Stimulated activated CD8-positive, alpha-beta memory T cell treated with anti-CD3 and anti-CD28 coated beads, Interleukin-2, amount 100 ng/mL, for 48 hours (primary cell): Measurements from ENCODE around the gene AKR7A2.

Experiments
- DNase-seq, 2 donors: peaks; one replicate each; pipeline ENCODE4 v3.0.0-alpha.2; 2020; ENCODE audit warnings: low read depth in 2 of 2

Gene AKR7A2

DNA sequence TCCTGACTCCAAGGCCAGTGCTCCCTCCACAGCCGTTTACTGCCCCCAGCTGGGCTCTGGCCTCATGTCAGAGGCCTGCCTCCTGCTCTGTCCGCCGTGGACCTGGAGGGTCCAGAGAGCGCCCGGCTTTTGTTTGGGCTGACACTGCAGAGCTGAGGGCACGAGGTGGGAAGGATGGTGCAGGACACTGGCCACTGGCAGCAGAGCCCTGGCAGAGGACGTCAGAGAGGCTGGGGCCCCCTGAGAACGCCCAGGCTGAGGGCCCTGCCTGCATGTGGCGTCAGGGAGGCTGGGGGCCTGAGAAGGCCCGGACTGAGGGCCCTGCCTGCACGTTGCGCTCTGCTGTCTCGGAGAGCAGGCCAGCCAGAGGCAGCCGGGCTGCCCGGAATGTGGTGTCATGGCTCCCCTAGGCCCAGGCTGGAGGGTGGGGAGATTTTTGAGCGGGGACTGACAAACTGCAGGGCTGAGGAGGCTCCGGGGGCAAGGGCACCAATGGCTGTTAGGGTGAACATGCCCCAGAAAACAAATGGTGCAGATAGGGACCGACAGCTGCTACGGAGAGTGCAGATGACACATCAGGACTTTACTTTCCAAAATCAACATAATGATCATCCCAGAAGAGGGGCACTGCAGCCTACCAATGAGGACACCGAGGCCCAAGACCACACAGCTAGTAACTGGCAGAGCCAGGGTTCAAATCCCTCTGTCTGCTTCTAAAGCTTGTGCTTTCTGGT is 31.8 kb upstream of the AKR7A2 start:
- no peak for DNase-seq

DNA sequence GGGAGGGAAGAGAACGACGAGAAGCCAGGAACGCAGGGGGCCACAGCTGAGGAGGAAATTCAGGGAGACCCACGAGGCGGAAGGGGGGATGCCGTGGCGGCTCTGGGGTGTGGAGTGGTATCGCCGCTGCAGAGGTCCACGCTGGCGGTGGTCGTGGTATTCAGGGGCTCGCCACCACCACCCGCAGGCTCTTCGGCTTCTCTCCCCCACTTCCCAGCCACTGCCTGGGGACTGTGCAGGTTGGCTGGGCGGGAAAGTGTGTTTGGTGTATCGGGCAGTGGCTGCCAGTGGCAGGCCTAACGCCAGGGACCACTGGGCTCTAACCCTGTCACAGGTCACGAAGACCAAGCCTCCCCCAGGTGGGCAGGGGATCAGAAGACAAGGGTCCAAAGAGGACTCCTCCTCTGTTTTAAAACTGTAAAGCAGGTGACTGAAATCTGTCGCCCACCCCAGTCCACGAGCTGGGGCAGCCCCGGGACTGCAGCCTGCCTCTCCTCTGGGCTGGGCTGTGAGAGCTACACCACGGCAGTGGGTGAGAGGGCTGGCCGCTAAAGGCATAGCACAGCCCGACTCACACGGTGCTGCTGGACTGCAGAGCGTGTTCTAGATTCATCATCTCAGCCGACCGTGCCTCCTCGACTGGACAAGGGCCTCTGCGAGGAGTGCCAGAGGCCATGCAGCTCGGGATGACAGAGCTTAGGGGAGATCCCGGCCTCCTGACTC is 31.1 kb upstream of the AKR7A2 start:
- no peak for DNase-seq

- DNase-seq: no peak
These were observed 30.3 kb upstream of the AKR7A2 start for GRCh38 chr1:19342062-19342750.

- DNase-seq: peak; percentile 62 to 80
These were observed 29.5 kb upstream of the AKR7A2 start for GRCh38 chr1:19341201-19342061.

DNA sequence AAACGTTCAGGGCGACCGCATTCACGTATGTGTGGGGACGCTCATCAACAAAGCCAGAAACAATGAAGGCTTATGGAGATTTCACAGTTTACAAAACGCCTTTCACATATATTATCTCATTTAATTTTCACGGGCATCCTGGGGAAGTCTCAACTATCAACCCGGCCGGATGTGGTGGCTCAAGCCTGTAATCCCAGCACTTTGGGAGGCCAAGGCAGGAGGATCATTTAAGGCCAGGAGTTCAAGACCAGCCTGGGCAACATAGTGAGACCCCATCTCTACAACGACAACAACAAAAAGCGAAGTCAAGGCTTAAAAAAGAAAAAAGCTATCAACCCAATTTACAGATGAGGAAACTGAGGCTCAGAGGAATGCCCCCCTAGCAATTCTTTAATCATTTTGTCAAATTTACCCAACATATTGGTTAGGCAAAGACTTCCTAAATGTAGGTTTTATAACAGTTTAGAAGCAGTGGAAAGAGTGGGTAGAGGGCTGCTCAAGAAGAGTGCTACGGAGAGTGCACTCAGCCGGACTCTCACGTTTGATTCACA is 28.5 kb upstream of the AKR7A2 start:
- DNase-seq: no peak

GRCh38 chr1:19339214-19339861 is 27.4 kb upstream of the AKR7A2 start:
- DNase-seq: no peak

DNA sequence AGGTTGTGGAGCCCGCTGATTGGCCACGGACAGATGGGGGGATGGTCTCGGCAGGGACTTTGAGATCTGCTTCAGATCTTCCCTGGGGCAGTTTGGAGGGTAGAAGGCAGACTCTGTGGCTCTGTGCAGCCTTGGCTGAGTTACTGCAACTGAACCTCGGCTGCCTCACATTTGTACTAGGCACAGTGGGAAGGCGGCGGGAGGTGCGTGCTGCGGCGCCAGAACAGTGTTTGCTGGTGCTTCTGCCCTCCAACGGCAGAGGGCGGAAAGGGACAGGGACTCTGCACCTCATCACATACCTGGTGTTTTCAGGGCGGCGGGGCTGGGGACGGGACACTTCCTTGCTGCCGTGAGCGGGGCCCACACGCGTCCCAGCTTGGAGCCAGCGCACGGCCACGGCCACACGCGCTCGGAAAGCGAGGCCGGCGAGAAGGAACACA is 26.4 kb upstream of the AKR7A2 start:
- DNase-seq: no peak

DNA sequence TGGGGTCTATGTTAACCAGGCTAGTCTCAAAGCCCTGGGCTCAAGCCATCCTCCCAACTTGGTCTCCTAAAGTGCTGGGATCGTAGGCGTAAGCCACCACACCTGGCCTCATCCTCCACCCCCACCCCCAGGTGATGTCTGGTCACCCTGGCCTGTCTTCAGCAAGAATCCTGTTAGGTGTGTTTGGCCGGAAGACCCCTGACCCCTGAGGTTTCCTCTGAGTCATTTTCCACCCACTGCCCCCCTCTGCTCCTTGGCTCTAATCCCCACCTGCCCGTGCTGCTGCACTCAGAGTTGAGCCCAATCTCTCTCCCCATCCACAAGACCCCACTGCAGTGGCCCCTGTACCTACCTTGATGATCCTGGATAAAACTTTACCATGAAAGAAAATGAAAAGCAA is 25.3 kb upstream of the AKR7A2 start:
- DNase-seq: no peak

DNA sequence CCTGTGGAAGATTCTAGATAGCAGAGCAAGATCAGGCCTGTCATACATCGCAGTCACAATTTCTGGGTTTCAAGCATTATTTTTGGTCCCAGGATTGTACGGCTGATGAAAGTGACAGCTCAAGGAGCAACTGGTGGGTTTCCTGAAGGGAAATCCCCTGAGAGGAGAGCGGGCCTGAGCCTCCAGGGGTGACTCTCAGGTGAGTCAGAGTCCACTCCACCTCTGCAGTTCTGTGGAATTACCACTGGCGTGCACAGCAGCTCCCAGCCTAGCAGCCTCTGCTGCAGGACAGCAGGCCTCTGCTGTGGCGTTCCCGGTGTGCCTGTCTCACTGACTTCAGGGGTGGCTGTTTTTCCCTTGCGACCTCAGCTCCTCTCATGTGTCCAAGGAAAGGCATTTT is 24.6 kb upstream of the AKR7A2 start:
- peak; percentile 36 to 62 for DNase-seq

DNA sequence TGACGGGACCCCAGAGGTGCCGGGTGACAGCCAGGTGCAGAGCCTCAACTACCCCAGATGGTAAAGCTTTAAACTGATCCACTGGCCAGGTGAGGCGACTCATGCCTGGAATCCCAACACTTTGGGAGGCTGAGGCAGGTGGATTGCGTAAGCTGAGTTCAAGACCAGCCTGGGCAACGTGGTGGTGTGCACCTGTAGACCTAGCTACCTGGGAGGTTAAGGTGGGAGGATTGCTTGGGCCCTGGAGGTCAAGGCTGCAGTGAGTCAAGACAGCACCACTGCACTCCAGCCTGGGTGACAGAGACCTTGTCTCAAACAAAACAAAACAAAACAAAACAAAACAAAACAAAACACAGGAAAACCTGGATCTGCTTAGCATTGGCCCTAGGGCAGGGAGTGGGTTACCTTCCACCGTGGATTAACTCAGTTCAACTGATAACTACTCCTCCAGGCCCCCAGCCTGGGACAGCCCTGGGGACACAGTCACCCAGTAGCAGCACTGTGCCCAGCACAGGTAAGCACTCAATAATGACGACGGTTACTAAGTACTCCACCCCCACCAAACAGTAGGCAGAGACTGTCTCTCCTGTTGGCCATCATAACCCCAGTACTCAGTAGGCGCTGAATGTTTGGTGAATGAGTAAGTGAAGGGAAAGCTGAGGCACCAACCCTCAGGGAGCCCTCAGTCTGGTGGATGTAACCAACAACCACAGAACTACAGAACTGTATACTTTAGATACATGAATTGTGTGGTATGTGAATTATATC is 21.8 kb upstream of the AKR7A2 start:
- DNase-seq: no peak

DNA sequence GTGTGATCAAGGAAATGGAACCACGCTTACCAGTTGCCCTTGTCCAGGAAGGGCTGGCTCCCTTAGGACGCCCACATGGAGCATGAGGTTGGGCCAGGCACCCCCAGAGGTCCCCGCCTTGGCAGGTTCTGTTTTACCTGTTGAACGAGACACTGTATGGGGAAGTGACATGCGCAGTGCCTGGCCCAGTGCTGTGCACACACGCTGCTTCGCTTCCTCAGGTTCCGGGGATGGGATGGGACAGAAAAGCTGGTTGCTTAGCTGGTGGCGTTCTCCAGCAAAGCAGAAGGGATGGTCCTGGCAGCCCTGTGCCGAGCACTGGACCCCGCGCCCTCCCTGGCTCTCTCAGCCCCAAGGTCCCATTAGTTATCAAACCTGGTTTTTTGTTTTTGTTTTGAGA is 20.9 kb upstream of the AKR7A2 start:
- no peak for DNase-seq

- no peak for DNase-seq
These were observed 19.4 kb upstream of the AKR7A2 start for GRCh38 chr1:19331262-19331878.

DNA sequence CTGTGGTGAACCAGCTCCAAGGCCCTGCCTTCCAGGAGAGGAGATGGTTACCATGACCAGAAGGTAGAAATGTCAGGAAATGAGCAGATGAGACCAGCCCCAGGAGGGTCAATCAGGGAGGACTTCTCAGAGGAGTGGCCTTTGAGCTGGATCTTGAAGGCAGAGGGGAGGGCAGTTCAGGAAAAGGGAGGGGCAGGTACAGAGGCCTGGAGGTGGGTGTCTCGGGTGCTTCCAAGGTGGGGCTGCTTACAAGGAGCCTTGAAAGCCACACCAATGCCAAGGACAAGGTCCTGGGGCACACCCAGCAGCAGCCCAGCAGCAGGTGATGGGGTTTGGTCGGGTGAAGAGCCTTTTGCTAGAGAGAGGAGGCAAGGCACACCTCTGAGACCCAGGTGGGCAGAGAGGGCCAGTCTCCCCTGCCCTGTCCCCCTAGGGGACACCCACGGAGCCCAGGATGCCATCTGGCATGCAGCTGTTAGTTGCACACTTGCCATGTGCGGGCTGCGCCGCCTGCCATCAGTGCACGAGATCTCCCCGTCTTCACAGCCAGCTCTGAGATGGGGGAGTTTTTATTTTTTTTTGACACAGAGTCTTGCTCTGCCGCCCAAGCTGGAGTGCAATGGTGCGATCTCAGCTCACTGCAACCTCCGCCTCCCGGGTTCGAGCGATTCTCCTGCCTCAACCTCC is 18.6 kb upstream of the AKR7A2 start:
- DNase-seq: no peak

GRCh38 chr1:19329611-19330010 is 17.7 kb upstream of the AKR7A2 start:
- DNase-seq: no peak

- DNase-seq: no peak
These were observed 17.2 kb upstream of the AKR7A2 start for GRCh38 chr1:19329188-19329587.

DNA sequence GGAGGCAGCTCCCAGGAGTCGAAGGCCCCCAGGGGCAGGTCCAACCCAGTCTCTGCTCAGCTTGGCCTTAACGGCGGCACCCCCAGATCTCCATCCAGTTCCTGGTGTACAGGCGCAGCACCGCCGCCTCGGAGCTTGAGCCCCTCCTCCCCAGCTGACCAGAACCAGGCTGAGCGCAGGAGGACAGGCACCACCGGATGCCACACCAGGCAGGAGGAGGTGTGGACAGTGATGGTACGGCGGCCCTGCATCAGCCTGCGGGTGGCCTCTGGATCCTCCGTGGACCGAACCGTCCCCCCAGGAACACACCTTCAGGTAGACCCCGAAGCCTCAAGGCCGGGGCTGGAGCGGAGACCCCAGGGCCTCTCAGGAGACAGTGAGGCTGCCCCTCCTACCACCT is 16.5 kb upstream of the AKR7A2 start:
- no peak for DNase-seq

DNA sequence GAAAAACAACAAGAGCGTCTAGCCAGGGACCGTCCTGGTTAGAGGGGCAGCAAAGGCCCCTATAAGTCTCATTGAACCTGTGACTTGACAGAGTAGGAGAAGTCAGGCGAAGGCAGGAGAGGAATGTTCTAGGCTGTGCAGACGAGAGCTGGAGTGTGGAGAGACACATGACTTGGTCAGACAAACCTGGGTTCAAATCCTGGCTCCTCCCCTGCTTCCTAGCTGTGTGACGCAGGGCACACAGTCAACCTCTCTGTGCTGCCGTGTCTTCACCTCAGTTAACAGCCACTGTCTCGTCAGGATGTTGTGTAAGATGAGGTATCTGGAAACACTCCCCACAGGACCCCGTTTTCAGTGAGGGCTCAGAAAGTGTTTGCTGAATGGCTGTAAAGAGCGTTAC is 15.8 kb upstream of the AKR7A2 start:
- no peak for DNase-seq

- DNase-seq: no peak
These were observed 15.4 kb upstream of the AKR7A2 start for GRCh38 chr1:19327301-19327700.

DNA sequence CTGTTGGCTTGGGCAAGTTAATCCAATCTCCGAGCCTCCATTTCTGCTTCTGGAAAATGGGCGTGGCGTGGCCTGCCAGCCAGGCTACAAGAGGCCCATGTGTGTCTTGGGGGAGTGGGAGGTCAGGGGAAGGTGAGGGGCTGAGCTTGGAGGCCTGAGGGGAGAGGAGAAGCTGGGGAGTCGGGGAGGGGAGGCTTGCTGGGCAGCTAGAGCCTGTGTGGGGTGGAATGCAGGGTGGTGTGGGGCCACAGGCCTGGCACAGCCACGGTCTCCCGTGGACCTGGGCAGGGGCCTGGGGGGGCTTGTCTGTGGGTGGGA is 14.8 kb upstream of the AKR7A2 start:
- DNase-seq: no peak
